Esophagus muscularis mucosa (tissue), 3 donors: ENCODE results near the gene CDH4.

Source experiments
- POLR2A ChIP-seq: fragments of 450-650 bp; IDR thresholded peaks from one replicate; pipeline ENCODE4 v1.6.1; 2017; ENCODE audit warnings: antibody characterized with exemption, moderate library complexity, mild to moderate bottlenecking, low read depth
- TF ChIP-seq, protein P1 (sequence below), 3 experiments: fragments of 200-600 bp in 2 of 3; fragments of 450-650 bp in 1 of 3; sonication (generic) in 2 of 3; IDR thresholded peaks; one replicate each; pipeline ENCODE4 v1.5.1; 2017 to 2019; ENCODE audit warnings: antibody characterized with exemption in 3 of 3, mild to moderate bottlenecking in 2 of 3, moderate library complexity in 1 of 3

- no peak for TF ChIP-seq POLR2A
- TF ChIP-seq, protein P1, sequence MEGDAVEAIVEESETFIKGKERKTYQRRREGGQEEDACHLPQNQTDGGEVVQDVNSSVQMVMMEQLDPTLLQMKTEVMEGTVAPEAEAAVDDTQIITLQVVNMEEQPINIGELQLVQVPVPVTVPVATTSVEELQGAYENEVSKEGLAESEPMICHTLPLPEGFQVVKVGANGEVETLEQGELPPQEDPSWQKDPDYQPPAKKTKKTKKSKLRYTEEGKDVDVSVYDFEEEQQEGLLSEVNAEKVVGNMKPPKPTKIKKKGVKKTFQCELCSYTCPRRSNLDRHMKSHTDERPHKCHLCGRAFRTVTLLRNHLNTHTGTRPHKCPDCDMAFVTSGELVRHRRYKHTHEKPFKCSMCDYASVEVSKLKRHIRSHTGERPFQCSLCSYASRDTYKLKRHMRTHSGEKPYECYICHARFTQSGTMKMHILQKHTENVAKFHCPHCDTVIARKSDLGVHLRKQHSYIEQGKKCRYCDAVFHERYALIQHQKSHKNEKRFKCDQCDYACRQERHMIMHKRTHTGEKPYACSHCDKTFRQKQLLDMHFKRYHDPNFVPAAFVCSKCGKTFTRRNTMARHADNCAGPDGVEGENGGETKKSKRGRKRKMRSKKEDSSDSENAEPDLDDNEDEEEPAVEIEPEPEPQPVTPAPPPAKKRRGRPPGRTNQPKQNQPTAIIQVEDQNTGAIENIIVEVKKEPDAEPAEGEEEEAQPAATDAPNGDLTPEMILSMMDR (IDR thresholded peaks at IDR 0.05) = no peak
Observed at GRCh38 chr20:61680096-61680495, 428.0 kb downstream of the CDH4 start.
